Esophagus (tissue), 2 donors: ENCODE data around the gene SNX8. TPM values are rescaled to one million over a fixed set of nuclear protein-coding genes. Genes with fewer than 3 reads are reported as not detected.
A peak's percentile ranks its signal among the peaks of the same experiment; 100 is the strongest.

Source experiments
- H3K27ac ChIP-seq, 2 donors: one replicate each; pipeline ENCODE4 v1.5.1; 2013; ENCODE audit warnings: low read depth in 2 of 2, mild to moderate bottlenecking in 2 of 2, inconsistent platforms in 1 of 2, low read length in 1 of 2, moderate library complexity in 1 of 2
- H3K27me3 ChIP-seq, 2 donors: one replicate each; pipeline ENCODE4 v1.6.1; 2013; ENCODE audit warnings: low read length in 2 of 2, control low read depth in 1 of 2, mild to moderate bottlenecking in 1 of 2; ENCODE audit not compliant: insufficient read depth in 2 of 2, control insufficient read depth in 1 of 2
- H3K36me3 ChIP-seq, 2 donors: one replicate each; pipeline ENCODE4 v1.6.1; 2013; ENCODE audit warnings: low read length in 1 of 2; ENCODE audit not compliant: control insufficient read depth in 2 of 2, insufficient read depth in 2 of 2
- H3K4me1 ChIP-seq, 2 donors: one replicate each; pipeline ENCODE4 v1.6.1; 2013; ENCODE audit warnings: low read length in 1 of 2; ENCODE audit not compliant: control insufficient read depth in 2 of 2, insufficient read depth in 2 of 2
- H3K4me3 ChIP-seq, 2 donors: one replicate each; pipeline ENCODE4 v1.5.1; 2013; ENCODE audit warnings: low read length in 2 of 2, mild to moderate bottlenecking in 2 of 2, low read depth in 1 of 2, moderate library complexity in 1 of 2
- H3K9me3 ChIP-seq, 2 donors: one replicate each; pipeline ENCODE4 v1.6.1; 2013; ENCODE audit warnings: mild to moderate bottlenecking in 2 of 2, low read depth in 1 of 2, low read length in 1 of 2, moderate library complexity in 1 of 2; ENCODE audit not compliant: control insufficient read depth in 2 of 2, insufficient read depth in 1 of 2
- WGBS, 2 donors: extraction: QIAGEN DNeasy Blood & Tissue Kit; methylation state at CpG; one replicate each; pipeline ENCODE4 v1.1.7; 2013; 5-methylcytosine and 5-hydroxymethylcytosine counted together
- polyA plus RNA-seq, 2 donors: library from polyadenylated mRNA; stranded (reverse); fragments of 200-250 nt; gene quantifications; one replicate each; pipeline ENCODE4 v1.2.3, GENCODE V29; 2013
- donor health status: healthy with polysubstance abuse.
- donor health status: Bipolar disorder and iron deficiency.

Gene SNX8
- polyA plus RNA-seq, 2 donors = 15.6 to 37.7 TPM

DNA sequence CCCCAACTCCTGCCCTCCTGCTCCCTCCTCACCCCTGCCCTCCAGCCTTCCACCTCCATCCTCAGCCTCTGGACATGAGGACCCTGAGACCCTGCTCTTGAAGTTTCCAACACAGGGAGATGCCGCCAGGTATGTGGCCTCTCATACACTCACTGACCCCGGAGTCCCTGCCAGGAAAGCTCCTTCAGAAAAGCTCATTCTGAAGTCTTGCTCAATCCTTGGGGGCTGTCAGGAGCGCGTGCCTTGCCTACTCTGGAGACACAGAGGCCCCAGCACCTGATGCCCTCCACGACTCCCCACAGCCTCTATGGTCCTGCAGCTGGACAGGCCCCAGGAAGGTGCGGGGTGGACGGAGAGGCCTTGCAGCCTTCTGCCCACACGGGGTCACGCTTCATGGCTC lies 61.2 kb downstream of the SNX8 start:
- 91 to 96% methylated on average over 9 of the region's 9 CpGs for WGBS, 2 donors
- H3K9me3 ChIP-seq = no peaks in the 10 kb centered on the region
- peaks cover 0 to 32% of the 10 kb centered on the region in 2 donors for H3K36me3 ChIP-seq

DNA sequence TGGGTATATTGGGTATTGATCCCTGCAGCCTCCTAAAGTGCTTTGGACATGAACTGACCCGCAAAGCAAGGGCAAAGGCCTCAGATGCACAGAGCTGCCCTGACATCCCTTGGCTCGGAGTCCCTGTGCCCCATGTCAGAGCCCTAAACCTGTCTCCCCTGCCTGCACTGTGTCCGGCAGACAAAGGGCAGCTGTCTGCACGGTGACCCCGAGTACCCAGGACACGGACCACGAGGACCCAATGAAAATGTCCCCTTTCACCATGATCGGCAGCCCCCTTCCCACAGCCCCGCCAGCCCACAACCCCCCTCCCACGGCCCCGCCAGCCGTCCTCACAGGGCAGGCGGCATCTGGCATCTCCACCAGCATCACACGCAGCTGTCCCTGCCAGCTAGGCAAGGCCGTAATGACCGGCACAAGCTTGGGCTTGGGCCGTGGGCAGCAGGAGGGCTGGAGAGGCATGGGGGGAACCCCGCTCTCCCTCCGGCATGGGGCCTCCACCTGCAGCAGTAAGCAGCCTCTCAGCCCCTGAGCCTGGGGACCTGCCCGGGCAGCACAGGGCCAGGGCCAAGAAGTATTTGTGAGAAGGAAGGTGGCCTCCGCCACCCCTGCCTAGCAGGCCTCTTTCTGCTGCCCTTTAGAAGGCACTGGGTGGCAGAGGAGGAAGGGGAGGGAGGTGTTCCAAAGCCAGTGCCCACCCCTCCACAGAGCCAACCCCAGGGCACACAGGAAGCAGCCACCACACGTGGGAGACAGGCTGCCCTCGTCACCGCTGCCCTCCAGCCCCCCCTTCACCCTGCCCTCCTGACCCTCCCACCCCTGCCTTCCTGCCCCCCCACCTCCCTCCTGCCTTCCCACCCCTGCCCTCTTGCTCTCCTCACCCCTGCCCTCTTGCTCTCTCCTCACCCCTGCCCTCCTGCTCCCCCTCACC lies 62.1 kb downstream of the SNX8 start:
- Histone ChIP-seq H3K4me1 (peaks cover 0 to 5% of the 10 kb centered on the region in 2 donors), H3K27me3 (no peaks in the 10 kb centered on the region), H3K9me3 (no peaks in the 10 kb centered on the region), H3K4me3 (no peak overlapping the region), H3K36me3 (peaks cover 0 to 26% of the 10 kb centered on the region in 2 donors), H3K27ac (no peak overlapping the region)
- 79 to 84% methylated on average over 24 of the region's 24 CpGs for WGBS, 2 donors

More for the DNA sequence above, 61.2 kb downstream of the SNX8 start:
- Histone ChIP-seq H3K4me1 (peaks cover 0 to 5% of the 10 kb centered on the region in 2 donors), H3K27me3 (no peaks in the 10 kb centered on the region), H3K27ac (no peak overlapping the region), H3K4me3 (no peak overlapping the region)

GRCh38 chr7:2251381-2251780 lies 62.9 kb downstream of the SNX8 start:
- Histone ChIP-seq H3K27ac (no peak overlapping the region), H3K27me3 (no peaks in the 10 kb centered on the region), H3K9me3 (no peaks in the 10 kb centered on the region), H3K4me1 (peaks cover 0 to 5% of the 10 kb centered on the region in 2 donors), H3K36me3 (peaks cover 0 to 20% of the 10 kb centered on the region in 2 donors), H3K4me3 (no peak overlapping the region)
- 77 to 79% methylated on average over 10 of the region's 10 CpGs for WGBS, 2 donors

DNA sequence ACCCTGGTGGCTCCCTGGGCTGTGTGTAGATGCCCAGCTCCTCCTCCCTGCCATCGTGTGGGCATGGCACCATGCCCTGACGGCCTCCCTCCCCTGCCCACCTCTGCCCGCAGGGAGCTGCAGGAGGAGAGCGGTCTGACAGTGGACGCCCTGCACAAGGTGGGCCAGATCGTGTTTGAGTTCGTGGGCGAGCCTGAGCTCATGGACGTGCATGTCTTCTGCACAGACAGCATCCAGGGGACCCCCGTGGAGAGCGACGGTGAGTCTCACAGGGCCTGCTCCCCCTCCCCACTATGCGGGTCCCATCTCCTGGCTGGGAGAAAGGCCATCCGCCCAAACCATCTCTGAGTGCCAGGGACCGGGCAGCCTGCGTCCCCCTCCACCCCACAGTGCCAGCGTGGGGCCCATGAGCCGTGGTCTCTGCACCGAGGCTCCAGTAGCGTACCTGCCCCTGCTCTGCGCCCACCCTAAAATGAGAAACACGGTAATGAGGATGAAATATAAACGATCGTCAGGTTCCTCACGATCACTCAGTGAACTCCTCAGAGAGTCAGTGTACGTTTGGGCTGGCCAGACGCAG lies 64.4 kb downstream of the SNX8 start:
- H3K4me3 ChIP-seq = no peak overlapping the region
- H3K27me3 ChIP-seq = no peaks in the 10 kb centered on the region
- WGBS, 2 donors = 82 to 87% methylated on average over 27 of the region's 27 CpGs
- H3K36me3 ChIP-seq = peaks cover 0 to 15% of the 10 kb centered on the region in 2 donors
- no peaks in the 10 kb centered on the region for H3K9me3 ChIP-seq
- peaks cover 0 to 4% of the 10 kb centered on the region in 2 donors for H3K4me1 ChIP-seq
- H3K27ac ChIP-seq = no peak overlapping the region

DNA sequence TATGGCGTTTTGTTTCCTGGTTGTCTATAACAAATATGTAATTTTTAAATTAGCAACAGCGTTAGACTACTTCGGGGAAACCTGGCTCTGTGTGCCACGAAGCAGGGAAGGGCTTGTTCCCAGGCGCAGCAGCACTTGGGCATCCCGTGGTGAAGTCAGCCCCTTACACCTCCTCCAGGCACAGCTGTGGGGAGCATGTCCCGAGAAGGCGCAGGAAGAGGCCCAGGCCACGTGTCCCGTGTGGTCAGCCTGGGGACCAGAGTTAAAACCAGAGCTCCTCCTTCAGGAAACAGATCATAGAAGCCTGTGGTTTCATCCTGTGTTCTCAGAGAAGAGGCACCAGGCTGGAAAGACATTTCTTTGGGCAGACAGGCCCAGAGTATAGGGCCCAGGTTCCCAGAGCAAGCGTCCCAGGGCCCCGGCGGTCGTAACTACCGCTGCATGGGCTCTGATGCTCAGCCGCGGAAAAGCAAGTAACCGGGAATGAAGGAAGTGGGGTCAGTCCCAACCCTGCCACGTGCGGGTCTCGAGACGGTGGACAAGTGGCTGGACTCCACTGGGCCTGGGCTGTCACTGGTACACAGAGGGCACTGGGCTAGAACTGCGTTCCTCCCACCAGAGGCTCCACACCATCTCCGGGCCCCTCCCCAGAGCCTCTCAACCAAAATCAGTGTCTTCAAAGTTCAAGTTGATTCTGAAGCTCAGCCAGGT lies 65.1 kb downstream of the SNX8 start:
- H3K27ac ChIP-seq = peak overlapping the region in 1 of 2 donors; percentile 27
- peaks cover 0 to 9% of the 10 kb centered on the region in 2 donors for H3K36me3 ChIP-seq
- no peak overlapping the region for H3K4me3 ChIP-seq
- no peaks in the 10 kb centered on the region for H3K9me3 ChIP-seq
- no peaks in the 10 kb centered on the region for H3K4me1 ChIP-seq
- 48% methylated on average over 23 to 24 of the region's 24 CpGs for WGBS, 2 donors
- no peaks in the 10 kb centered on the region for H3K27me3 ChIP-seq

GRCh38 chr7:2247141-2247995 lies 66.9 kb downstream of the SNX8 start:
- 75 to 78% methylated on average over 28 to 36 of the region's 36 CpGs for WGBS, 2 donors
- Histone ChIP-seq H3K9me3 (no peaks in the 10 kb centered on the region), H3K27me3 (no peaks in the 10 kb centered on the region), H3K4me1 (peaks cover 0 to 6% of the 10 kb centered on the region in 2 donors), H3K36me3 (peaks cover 0 to 5% of the 10 kb centered on the region in 2 donors), H3K4me3 (no peak overlapping the region), H3K27ac (no peak overlapping the region)

GRCh38 chr7:2245883-2246675 lies 68.2 kb downstream of the SNX8 start:
- Histone ChIP-seq H3K4me1 (peaks cover 0 to 8% of the 10 kb centered on the region in 2 donors), H3K4me3 (no peak overlapping the region), H3K27me3 (no peaks in the 10 kb centered on the region), H3K27ac (no peak overlapping the region), H3K9me3 (no peaks in the 10 kb centered on the region), H3K36me3 (peaks cover 0 to 2% of the 10 kb centered on the region in 2 donors)
- WGBS, 2 donors = 71 to 78% methylated on average over 22 of the region's 22 CpGs

GRCh38 chr7:2244404-2244995 lies 69.7 kb downstream of the SNX8 start:
- Histone ChIP-seq H3K27me3 (no peaks in the 10 kb centered on the region), H3K9me3 (no peaks in the 10 kb centered on the region), H3K27ac (no peak overlapping the region), H3K4me3 (no peak overlapping the region), H3K36me3 (no peaks in the 10 kb centered on the region), H3K4me1 (peaks cover 0 to 8% of the 10 kb centered on the region in 2 donors)
- 86 to 88% methylated on average over 25 of the region's 25 CpGs for WGBS, 2 donors
